ENCODE measurements around the gene ESPN. TPM values are rescaled to one million over a fixed set of nuclear protein-coding genes. Genes with fewer than 3 reads are reported as not detected.

Gene ESPN
- total and polyA plus RNA-seq, 10 of the 15 experiments (the other 5 are each of a cell fraction or from before 2014, with no cell fraction given) = 0.18 to 0.71 (median 0.59) TPM; not detected in 7

- no peak for TF ChIP-seq HDAC2 (IDR thresholded peaks at IDR 0.05)
- TF ChIP-seq IRF3 (IDR thresholded peaks at IDR 0.05) = no peak
Measured at GRCh38 chr1:6483017-6483760, 58.6 kb downstream of the ESPN start (continued).

- ChIA-PET CTCF (no interaction called here), POLR2A (no interaction called here), SMC1A (ENCODE audit: uncharacterized antibody, unreplicated experiment) (no interaction called here), RAD21 (ENCODE audit: unreplicated experiment) (no interaction called here)
- ATAC-seq (no peak), DNase-seq (ENCODE audit: low read depth, low spot score) (no peak), FAIRE-seq (no peak)
- WGBS (ENCODE audit: insufficient coverage, insufficient replicate concordance, low lambda C conversion rate, missing lambda C conversion rate) = 80% methylated on average over 7 of the region's 7 CpGs
- Histone ChIP-seq H3K9ac (ENCODE audit: control insufficient read depth, insufficient read depth, low read length) (no peak overlapping the region), H3K4me3 (no peak overlapping the region), H3K27me3 (replicated peaks in 1 of 2; ENCODE audit: control insufficient read depth in 2 of 2, insufficient read depth in 2 of 2, low read length in 1 of 2) (peaks cover 2 to 3% of the 10 kb centered on the region in 2 experiments; a peak in 3 of 4 replicates), H3K4me2 (ENCODE audit: control insufficient read depth, insufficient read depth) (no peak overlapping the region), H3K27ac (ENCODE audit: control insufficient read depth, insufficient read depth) (no peak overlapping the region), H3K9me3 (replicated peaks; ENCODE audit: control insufficient read depth, insufficient read depth, low read length) (no peaks in the 10 kb centered on the region), H3K36me3 (ENCODE audit: control insufficient read depth in 2 of 2, insufficient read depth in 2 of 2, low read length in 1 of 2) (no peaks in the 10 kb centered on the region), H3K79me2 (ENCODE audit: control insufficient read depth, insufficient read depth, low read length) (no peaks in the 10 kb centered on the region), H2AFZ (ENCODE audit: control insufficient read depth, low read depth, low read length) (no peak overlapping the region), H4K20me1 (ENCODE audit: control insufficient read depth, insufficient read depth) (peaks cover 2% of the 10 kb centered on the region; the same call in 1 of the 2 replicates), H3K4me1 (ENCODE audit: control insufficient read depth, insufficient read depth, low read length) (no peaks in the 10 kb centered on the region)
- TF ChIP-seq SMC3 (IDR thresholded peaks at IDR 0.05; ENCODE audit: borderline replicate concordance, low read length) = no peak
- BruUV-seq (replicated peaks) = no TSS peak
- in situ Hi-C loops (cut with MboI) (loop anchor here (25.0 kb wide), 1 partner anchor 729 kb away; no protein-coding TSS in a partner anchor), intact Hi-C loops (cut with micrococcal nuclease; ENCODE audit: unreplicated experiment) (loop anchor here (2.0 kb wide), 1 partner anchor 163 kb away; no protein-coding TSS in a partner anchor)
Measured at GRCh38 chr1:6483761-6484117, 59.2 kb downstream of the ESPN start.

GRCh38 chr1:6484826-6485167 lies 60.2 kb downstream of the ESPN start:
- H3K9me3 ChIP-seq (replicated peaks; ENCODE audit: control insufficient read depth, insufficient read depth, low read length) = no peaks in the 10 kb centered on the region
- ChIA-PET RAD21 (ENCODE audit: unreplicated experiment) (no interaction called here), SMC1A (ENCODE audit: uncharacterized antibody, unreplicated experiment) (no interaction called here), POLR2A (no interaction called here), CTCF (no interaction called here)
- H3K4me2 ChIP-seq (ENCODE audit: control insufficient read depth, insufficient read depth) = no peak overlapping the region
- intact Hi-C loops (cut with micrococcal nuclease; ENCODE audit: unreplicated experiment) = loop anchor here (2.0 kb wide), 1 partner anchor 162 kb away; no protein-coding TSS in a partner anchor
- no peak overlapping the region for H3K4me3 ChIP-seq
- ATAC-seq (no peak), FAIRE-seq (no peak), DNase-seq (ENCODE audit: low read depth, low spot score) (no peak)
- H2AFZ ChIP-seq (ENCODE audit: control insufficient read depth, low read depth, low read length) = no peak overlapping the region
- H4K20me1 ChIP-seq (ENCODE audit: control insufficient read depth, insufficient read depth) = peaks cover 2% of the 10 kb centered on the region; the same call in 1 of the 2 replicates
- no peak overlapping the region for H3K27ac ChIP-seq (ENCODE audit: control insufficient read depth, insufficient read depth)
- BruUV-seq (replicated peaks) = no TSS peak
- H3K27me3 ChIP-seq (replicated peaks in 1 of 2; ENCODE audit: control insufficient read depth in 2 of 2, insufficient read depth in 2 of 2, low read length in 1 of 2) = peaks cover 2 to 3% of the 10 kb centered on the region in 2 experiments; a peak in 3 of 4 replicates
- no peak overlapping the region for H3K9ac ChIP-seq (ENCODE audit: control insufficient read depth, insufficient read depth, low read length)
- WGBS (ENCODE audit: insufficient coverage, insufficient replicate concordance, low lambda C conversion rate, missing lambda C conversion rate) = 26% methylated on average over 13 of the region's 13 CpGs
- no peaks in the 10 kb centered on the region for H3K79me2 ChIP-seq (ENCODE audit: control insufficient read depth, insufficient read depth, low read length)
- no peaks in the 10 kb centered on the region for H3K36me3 ChIP-seq (ENCODE audit: control insufficient read depth in 2 of 2, insufficient read depth in 2 of 2, low read length in 1 of 2)
- no peaks in the 10 kb centered on the region for H3K4me1 ChIP-seq (ENCODE audit: control insufficient read depth, insufficient read depth, low read length)
- in situ Hi-C loops (cut with MboI) = loop anchor here (25.0 kb wide), 1 partner anchor 728 kb away; no protein-coding TSS in a partner anchor
- no peak for TF ChIP-seq NFIC (IDR thresholded peaks at IDR 0.05; ENCODE audit: low read depth, low read length)
- TF ChIP-seq NFYA (IDR thresholded peaks at IDR 0.05; ENCODE audit: borderline replicate concordance, low read depth, low read length) = no peak
- no peak for TF ChIP-seq JUNB (IDR thresholded peaks at IDR 0.05)
- no peak for TF ChIP-seq POLR2A (IDR thresholded peaks at IDR 0.05; ENCODE audit: low read depth, low read length)
- TF ChIP-seq SREBF1 (IDR thresholded peaks at IDR 0.05; ENCODE audit: low read length) = no peak
- no peak for TF ChIP-seq MYB (IDR thresholded peaks at IDR 0.05; ENCODE audit: borderline replicate concordance, low read depth, low read length)
- TF ChIP-seq BMI1 (IDR thresholded peaks at IDR 0.05; ENCODE audit: borderline replicate concordance) = no peak
- TF ChIP-seq CBFB (IDR thresholded peaks at IDR 0.05; ENCODE audit: low read depth) = no peak
- no peak for TF ChIP-seq NR2C1 (IDR thresholded peaks at IDR 0.05)
- no peak for TF ChIP-seq RFX5 (IDR thresholded peaks at IDR 0.05; ENCODE audit: low read depth, low read length)
- no peak for TF ChIP-seq SUPT20H (IDR thresholded peaks at IDR 0.05; ENCODE audit: borderline replicate concordance, control insufficient read depth, low read depth, low read length)
- TF ChIP-seq HDGF (IDR thresholded peaks at IDR 0.05) = no peak

Data from GM12878 (cell line).